Measurements from ENCODE around the gene ATP2A3. TPM values are rescaled to one million over a fixed set of nuclear protein-coding genes. Genes with fewer than 3 reads are reported as not detected.

ATP2A3 gene
- total and polyA plus RNA-seq, 8 donors = 17.8 to 67.7 (median 42.3) TPM

DNA sequence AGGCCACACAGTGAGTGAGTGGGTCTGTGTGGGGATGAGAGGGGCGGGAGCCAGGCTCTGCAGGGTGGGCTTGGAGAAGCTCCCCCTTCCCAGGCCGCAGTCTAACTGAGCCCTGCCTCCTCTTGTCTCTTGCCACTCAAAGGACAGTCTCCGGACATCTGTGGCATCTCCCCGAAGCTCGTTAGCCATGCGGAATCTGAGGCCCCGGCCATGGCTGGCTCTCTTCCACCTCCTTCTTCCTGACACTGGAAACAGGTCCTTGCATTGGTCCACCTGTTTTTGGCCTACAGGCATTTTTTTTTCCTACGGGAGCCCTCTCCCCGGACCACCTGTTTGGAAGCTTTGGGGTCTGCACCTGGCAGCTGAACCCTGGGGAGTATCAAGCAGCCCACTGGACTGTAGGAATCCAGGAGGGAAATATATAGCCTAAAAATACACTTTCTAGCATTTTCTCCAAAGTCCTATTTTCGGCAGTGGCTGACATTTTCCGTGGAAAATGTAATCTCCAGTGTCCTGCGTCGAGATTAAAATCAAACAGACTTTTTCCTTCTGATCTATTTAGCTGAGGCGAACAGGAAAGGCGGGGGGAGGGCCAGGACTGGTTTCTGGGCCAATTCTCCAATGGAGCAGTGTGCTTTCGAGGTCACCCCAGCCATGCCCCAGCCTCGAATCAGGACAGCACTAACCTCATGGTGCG is 9.1 kb downstream of the ATP2A3 start:
- Histone ChIP-seq H3K9me3 (no peaks in the 10 kb centered on the region), H3K4me1 (peaks cover 0 to 9% (median 3%) of the 10 kb centered on the region in 3 donors), H3K36me3 (no peaks in the 10 kb centered on the region), H3K4me3 (no peak overlapping the region), H3K27ac (no peak overlapping the region), H3K27me3 (no peaks in the 10 kb centered on the region)
- FAIRE-seq (no peak), ATAC-seq (no peak), DNase-seq (no peak)
- intact Hi-C loops (cut with DNase I) = no loop called here
- whole genome bisulfite sequencing, 2 donors = 73% methylated on average over 18 of the region's 18 CpGs
- TF ChIP-seq, protein P1, sequence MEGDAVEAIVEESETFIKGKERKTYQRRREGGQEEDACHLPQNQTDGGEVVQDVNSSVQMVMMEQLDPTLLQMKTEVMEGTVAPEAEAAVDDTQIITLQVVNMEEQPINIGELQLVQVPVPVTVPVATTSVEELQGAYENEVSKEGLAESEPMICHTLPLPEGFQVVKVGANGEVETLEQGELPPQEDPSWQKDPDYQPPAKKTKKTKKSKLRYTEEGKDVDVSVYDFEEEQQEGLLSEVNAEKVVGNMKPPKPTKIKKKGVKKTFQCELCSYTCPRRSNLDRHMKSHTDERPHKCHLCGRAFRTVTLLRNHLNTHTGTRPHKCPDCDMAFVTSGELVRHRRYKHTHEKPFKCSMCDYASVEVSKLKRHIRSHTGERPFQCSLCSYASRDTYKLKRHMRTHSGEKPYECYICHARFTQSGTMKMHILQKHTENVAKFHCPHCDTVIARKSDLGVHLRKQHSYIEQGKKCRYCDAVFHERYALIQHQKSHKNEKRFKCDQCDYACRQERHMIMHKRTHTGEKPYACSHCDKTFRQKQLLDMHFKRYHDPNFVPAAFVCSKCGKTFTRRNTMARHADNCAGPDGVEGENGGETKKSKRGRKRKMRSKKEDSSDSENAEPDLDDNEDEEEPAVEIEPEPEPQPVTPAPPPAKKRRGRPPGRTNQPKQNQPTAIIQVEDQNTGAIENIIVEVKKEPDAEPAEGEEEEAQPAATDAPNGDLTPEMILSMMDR (IDR thresholded peaks at IDR 0.05) = no peak

- no peak for FAIRE-seq
- Histone ChIP-seq H3K9me3 (no peaks in the 10 kb centered on the region), H3K4me3 (no peak overlapping the region), H3K4me1 (no peaks in the 10 kb centered on the region), H3K36me3 (no peaks in the 10 kb centered on the region), H3K27ac (no peak overlapping the region), H3K27me3 (no peaks in the 10 kb centered on the region)
- intact Hi-C loops (cut with DNase I) = no loop called here
- DNase-seq = no peak
- TF ChIP-seq, protein P1 (IDR thresholded peaks at IDR 0.05) = no peak
- WGBS, 2 donors = 92 to 98% methylated on average over 10 of the region's 10 CpGs
- ATAC-seq = no peak
Measured at GRCh38 chr17:3954086-3954485, 10.2 kb downstream of the ATP2A3 start.

- Histone ChIP-seq H3K36me3 (no peaks in the 10 kb centered on the region), H3K9me3 (no peaks in the 10 kb centered on the region), H3K4me3 (no peak overlapping the region), H3K27ac (no peak overlapping the region), H3K27me3 (no peaks in the 10 kb centered on the region), H3K4me1 (no peaks in the 10 kb centered on the region)
- TF ChIP-seq, protein P1 (IDR thresholded peaks at IDR 0.05) = no peak
- intact Hi-C loops (cut with DNase I) = no loop called here
- DNase-seq (no peak), ATAC-seq (no peak), FAIRE-seq (no peak)
- WGBS, 2 donors = 90% methylated on average over 14 of the region's 14 CpGs
Measured at GRCh38 chr17:3953542-3953941, 10.7 kb downstream of the ATP2A3 start.

- H3K9me3 ChIP-seq = no peaks in the 10 kb centered on the region
- no peak for ATAC-seq
- no peak for DNase-seq
- intact Hi-C loops (cut with DNase I) = no loop called here
- no peaks in the 10 kb centered on the region for H3K36me3 ChIP-seq
- H3K27me3 ChIP-seq = no peaks in the 10 kb centered on the region
- no peak overlapping the region for H3K4me3 ChIP-seq
- no peak overlapping the region for H3K27ac ChIP-seq
- WGBS, 2 donors = 97% methylated on average over 14 of the region's 14 CpGs
- H3K4me1 ChIP-seq = no peaks in the 10 kb centered on the region
- TF ChIP-seq, protein P1 (IDR thresholded peaks at IDR 0.05) = no peak
- FAIRE-seq = no peak
Measured at GRCh38 chr17:3952186-3952585, 12.1 kb downstream of the ATP2A3 start.

GRCh38 chr17:3951420-3951819 is 12.8 kb downstream of the ATP2A3 start:
- Histone ChIP-seq H3K36me3 (no peaks in the 10 kb centered on the region), H3K27ac (no peak overlapping the region), H3K9me3 (no peaks in the 10 kb centered on the region), H3K27me3 (no peaks in the 10 kb centered on the region), H3K4me1 (no peaks in the 10 kb centered on the region), H3K4me3 (no peak overlapping the region)
- FAIRE-seq (no peak), DNase-seq (no peak), ATAC-seq (no peak)
- 88 to 94% methylated on average over 16 of the region's 16 CpGs for WGBS, 2 donors
- intact Hi-C loops (cut with DNase I) = no loop called here
- TF ChIP-seq, protein P1 (IDR thresholded peaks at IDR 0.05) = no peak
